Kidney epithelial cell (primary cell): ENCODE measurements around the gene CRYBG1. TPM values are rescaled to one million over a fixed set of nuclear protein-coding genes. Genes with fewer than 3 reads are reported as not detected.
A peak's percentile ranks its signal among the peaks of the same experiment; 100 is the strongest.

Source experiments
- DNase-seq: peaks from one replicate; pipeline ENCODE4 v3.0.0-alpha.2; 2010; ENCODE audit warnings: low read depth
- H3K27me3 ChIP-seq: 2 replicates; pipeline ENCODE4 v1.6.0; 2011; ENCODE audit warnings: low read length; ENCODE audit not compliant: control insufficient read depth, insufficient read depth
- H3K36me3 ChIP-seq: 2 replicates; pipeline ENCODE4 v1.5.1; 2011; ENCODE audit warnings: low read length; ENCODE audit not compliant: control insufficient read depth, insufficient read depth
- H3K4me3 ChIP-seq: 2 replicates; pipeline ENCODE4 v1.5.1; 2011; ENCODE audit warnings: low read depth, mild to moderate bottlenecking, control low read depth, low read length
- CTCF ChIP-seq: IDR thresholded peaks from 2 replicates; pipeline ENCODE4 v1.5.1; 2011; ENCODE audit warnings: mild to moderate bottlenecking, moderate library complexity, low read length, control low read depth, inconsistent platforms; ENCODE audit not compliant: insufficient read depth, poor library complexity, severe bottlenecking
- total RNA-seq: library from RNA; depleted of rRNA; stranded (reverse); fragments of >200 nt; gene quantifications from 2 replicates; pipeline ENCODE4 v1.2.3, GENCODE V29; 2015

Gene CRYBG1
- total RNA-seq, 1 donor from 2014 or later: 4.4 TPM

- Histone ChIP-seq H3K36me3 (no peaks in the 10 kb centered on the region), H3K27me3 (no peaks in the 10 kb centered on the region), H3K4me3 (no peak overlapping the region)
- no peak for DNase-seq
- no peak for TF ChIP-seq CTCF
Measured at GRCh38 chr6:106321940-106322339, 38.6 kb upstream of the CRYBG1 start.

- no peak for TF ChIP-seq CTCF
Measured at GRCh38 chr6:106324726-106325335, 35.7 kb upstream of the CRYBG1 start.

GRCh38 chr6:106325336-106326178, 35.0 kb upstream of the CRYBG1 start, which contains the start of gene ATG5:
TSS of gene ATG5 (minus strand) at chr6:106325760. CDS start at chr6:106316208, 9,552 bp downstream.
- DNase-seq: peak; percentile 97
- no peak for TF ChIP-seq CTCF
- Histone ChIP-seq H3K36me3 (no peaks in the 10 kb centered on the region), H3K27me3 (no peaks in the 10 kb centered on the region), H3K4me3 (peak within 1 kb of the TSS; percentile 79)

More at GRCh38 chr6:106324726-106325335, 35.7 kb upstream of the CRYBG1 start:
- Histone ChIP-seq H3K4me3 (peak overlapping the region; percentile 79), H3K27me3 (no peaks in the 10 kb centered on the region), H3K36me3 (no peaks in the 10 kb centered on the region)
- no peak for DNase-seq

- TF ChIP-seq CTCF: peak; percentile 63
- no peak for DNase-seq
- Histone ChIP-seq H3K36me3 (no peaks in the 10 kb centered on the region), H3K27me3 (no peaks in the 10 kb centered on the region), H3K4me3 (no peak overlapping the region)
Measured at GRCh38 chr6:106334646-106335448, 25.7 kb upstream of the CRYBG1 start.

- no peaks in the 10 kb centered on the region for H3K36me3 ChIP-seq
Measured at GRCh38 chr6:106339334-106340029, 21.0 kb upstream of the CRYBG1 start.

More at GRCh38 chr6:106339334-106340029, 21.0 kb upstream of the CRYBG1 start:
- peak; percentile 82 for TF ChIP-seq CTCF
- Histone ChIP-seq H3K4me3 (no peak overlapping the region), H3K27me3 (no peaks in the 10 kb centered on the region)
- peak; percentile 51 for DNase-seq
